Hippocampal formation (tissue), 2 donors: ENCODE measurements around the gene PLEKHM1.

Experiments
- DNase-seq, 2 donors: peaks; one replicate each; lab custom pipeline; 2025; lab: John Stamatoyannopoulos, UW

PLEKHM1 gene

DNA sequence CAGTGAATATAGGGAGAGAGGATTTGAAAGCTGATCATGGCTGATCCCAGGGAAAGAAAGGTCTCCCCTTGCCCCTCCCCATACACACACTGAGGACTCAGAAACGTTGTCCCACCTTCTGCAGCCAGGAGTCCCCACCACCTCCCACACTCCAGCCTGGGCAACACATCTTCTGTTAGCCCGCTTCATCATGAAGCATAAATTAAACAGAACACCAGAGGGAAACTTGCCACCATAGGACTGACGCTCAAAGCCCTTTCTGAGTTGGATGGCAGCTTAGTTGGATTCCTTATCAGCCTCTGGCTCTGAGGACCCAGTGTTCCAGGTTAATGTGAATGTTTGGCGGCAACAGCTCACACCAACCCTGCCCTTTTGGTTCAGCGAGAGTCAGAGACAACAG lies 91.7 kb downstream of the PLEKHM1 start:
- no peak for DNase-seq

- no peak for DNase-seq
These were observed 92.7 kb downstream of the PLEKHM1 start for GRCh38 chr17:45397796-45398195.

DNA sequence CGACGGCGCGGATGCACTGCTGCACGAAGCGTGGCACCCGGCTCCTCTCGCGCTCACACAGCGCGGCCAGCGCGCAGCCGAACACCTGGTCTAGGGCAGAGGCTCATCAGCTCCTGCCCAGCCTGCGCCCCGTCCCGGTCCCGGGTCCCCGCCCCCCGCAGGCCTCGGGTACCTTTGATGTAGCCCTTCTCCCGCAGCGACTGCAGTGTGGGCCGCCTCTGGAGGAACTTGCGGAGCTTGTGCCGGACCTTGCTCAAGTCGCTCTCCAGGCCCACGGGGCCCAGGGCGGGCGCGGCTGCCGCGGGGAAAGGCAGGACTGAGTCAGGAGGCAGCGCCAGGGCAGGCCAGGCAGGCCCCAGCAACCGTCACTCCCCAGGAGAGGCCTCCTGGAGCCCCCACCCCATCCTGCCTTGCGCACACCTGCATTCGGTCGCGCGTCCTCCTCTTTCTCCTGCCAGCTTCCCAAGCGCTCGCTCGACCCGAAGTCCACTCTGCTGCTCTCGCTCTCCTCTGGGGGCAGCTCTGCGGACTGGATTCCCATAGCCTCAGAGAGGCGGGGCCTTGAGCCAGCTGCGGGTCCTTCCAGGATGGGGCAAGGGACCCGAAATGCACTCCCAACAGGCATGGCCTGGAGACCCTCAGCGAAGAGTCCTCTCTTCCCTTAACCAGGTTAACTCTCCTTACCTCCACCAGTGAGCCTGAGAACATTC lies 93.9 kb downstream of the PLEKHM1 start:
- DNase-seq: no peak

DNA sequence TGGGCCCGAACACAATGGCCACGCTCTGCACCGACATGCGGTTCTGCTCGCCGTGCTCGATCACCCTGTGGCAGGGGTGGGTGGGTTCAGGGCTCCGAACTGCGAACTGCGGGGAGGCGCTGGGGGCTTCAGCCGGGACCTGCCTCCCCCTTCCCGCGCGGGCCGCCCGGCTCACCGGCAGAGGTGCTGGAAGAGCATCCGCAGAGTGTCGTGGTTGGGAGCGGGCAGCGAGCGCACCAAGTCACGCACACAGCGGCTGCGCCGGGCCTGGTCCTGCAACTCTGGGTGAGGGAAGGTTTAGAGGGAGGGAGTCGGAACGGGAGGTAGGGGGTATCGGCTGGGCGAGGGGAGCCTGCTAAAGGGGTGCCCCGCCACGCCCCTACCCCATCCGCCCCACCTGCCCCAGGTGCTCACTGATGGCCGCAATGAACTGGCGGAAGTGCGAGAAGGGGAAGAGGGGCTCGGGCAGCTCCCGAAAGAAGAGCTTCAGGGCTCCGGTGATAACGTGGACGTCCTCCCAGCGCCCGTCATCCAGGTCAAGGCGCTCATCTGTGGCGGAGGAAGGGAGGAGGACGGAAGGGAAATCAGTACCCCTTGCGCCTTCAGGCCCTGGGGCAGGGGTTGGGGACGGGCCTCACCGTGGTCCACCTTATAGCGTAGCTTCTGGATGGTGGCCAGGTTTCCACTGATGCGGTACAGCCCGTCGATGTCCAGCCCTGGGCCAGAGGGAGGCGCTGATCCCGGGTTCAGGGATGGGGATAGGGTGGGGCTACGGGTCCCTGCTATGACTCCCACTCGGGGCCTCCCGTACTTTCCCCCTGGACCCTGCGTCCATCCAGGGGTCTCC lies 94.7 kb downstream of the PLEKHM1 start:
- DNase-seq: no peak

DNA sequence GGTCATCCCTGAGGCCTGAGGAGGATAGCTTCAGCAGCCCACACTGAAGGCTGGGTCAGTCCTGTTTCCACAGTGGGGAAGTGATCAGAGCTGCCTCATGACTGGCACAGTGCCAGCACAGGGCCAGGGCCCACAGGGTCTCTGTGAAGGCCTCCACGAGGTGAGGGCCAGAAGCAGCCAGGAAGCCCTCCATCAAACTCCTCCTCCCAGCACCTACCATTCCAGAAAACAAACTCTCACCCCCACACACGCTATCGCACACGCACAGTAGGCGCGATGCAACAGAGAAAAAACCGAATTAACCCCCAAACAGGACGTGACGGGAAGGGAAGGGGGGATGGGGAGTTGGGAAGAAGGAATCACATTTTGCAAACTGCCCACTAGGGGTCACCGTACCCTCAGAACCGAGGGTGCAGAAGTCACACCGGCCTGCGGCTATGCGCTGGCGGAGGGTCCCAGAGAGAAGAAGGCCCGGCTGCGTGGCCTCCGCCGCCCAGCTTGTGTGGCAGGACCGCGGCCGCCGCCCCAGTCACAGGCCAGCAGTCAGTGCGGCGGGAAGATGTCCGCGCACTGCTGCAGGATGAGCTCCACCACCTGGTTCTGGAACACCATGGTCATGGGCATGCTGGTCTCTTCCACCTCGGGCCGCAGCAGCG lies 95.5 kb downstream of the PLEKHM1 start:
- DNase-seq: peak; percentile 39 to 42

DNA sequence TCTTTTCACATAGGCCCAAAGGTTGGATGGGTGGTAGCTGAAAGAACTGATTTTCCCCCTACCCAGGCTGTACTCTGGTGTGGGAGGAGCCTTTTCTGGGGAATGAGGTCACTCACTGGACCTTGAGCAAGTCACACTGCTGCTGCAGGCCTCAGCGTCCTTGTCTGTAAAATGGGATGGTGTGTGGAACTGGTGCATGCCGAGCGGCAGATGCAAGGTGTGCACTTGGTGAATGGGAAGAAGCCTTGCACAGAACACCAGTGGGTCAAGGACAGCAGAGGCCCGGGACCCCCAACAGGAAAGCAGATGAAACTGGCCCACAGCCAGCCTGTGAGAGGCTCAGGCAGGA lies 96.0 kb downstream of the PLEKHM1 start:
- DNase-seq: no peak

DNA sequence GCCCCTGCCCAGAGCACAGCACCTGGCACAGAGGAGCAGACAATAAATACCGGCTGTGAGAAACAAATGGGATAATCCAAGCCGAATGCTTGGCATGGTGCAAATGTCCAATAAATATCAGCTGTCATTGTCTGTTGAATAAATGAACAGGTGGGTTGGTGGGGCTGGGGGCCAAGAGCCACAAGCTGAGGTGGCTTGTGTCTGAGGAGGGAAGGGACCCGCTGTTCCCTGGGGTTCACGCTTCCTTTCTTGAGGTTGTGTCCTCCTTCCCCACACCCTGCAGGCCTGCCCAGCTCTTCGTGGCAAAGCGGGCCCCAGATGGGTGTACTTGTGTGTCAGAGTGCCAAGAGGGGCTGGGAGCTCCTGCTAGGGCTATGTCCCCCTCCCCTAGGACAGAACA lies 96.4 kb downstream of the PLEKHM1 start:
- no peak for DNase-seq

- DNase-seq: no peak
These were observed 97.1 kb downstream of the PLEKHM1 start for GRCh38 chr17:45393411-45393810.

DNA sequence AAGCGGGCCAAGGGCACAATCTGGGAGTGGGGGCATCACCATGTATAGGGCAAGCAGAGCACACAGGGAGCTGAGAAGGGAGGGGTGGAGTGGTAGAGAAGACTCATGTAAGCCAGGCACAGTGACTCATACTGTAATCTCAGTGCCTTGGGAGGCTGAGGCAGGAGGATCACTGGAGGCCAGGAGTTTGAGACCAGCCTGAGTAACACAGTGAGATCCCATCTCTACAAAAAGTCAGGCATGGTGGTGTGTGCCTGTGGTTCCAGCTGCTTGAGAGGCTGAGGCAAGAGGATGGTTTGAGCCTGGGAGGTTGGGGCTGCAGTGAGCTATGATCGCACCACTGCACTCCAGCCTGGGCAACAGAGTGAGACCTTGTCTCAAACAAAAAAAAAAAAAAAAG lies 98.6 kb downstream of the PLEKHM1 start:
- no peak for DNase-seq

DNA sequence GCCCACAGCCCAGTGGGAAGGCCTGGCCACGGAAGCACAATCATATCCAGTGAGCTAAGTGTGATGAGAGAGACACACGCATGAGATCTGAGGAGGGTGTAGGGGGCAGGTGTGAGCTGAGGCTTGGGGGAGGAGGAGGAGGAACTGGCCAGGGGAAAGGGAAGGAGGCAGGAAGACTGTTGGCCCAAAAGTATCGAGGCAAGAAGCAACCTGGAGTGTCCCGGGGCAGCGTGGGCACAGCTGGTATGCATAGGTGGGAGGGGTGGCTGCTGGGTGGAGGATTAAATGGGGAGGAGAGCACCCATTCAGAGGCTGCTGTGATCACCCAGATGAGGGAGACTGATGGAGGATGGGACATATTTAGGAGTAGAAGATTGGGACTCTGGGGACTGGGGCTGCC lies 99.2 kb downstream of the PLEKHM1 start:
- no peak for DNase-seq

GRCh38 chr17:45389354-45389753 lies 101.2 kb downstream of the PLEKHM1 start:
- no peak for DNase-seq

GRCh38 chr17:45388604-45389325 lies 101.8 kb downstream of the PLEKHM1 start:
- DNase-seq: no peak

DNA sequence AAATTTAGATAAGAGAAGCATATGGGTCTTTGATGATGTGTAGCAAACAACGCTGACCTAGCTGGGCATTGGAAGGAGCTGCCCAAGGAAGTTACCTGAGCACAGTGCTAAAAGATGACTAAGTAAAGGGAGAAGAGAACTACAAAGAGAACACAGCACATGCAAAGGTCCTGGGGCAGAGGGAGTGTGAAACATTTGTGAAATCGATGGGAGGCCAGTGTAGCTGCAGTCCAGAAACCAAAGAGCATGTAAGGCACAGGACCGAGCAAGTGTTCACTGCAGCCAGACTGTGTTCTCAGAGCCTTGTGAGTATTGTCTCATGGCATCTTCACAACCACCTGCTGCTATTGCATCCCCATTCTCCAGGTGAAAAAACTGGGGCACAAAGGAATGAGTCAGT lies 102.8 kb downstream of the PLEKHM1 start:
- no peak for DNase-seq

- no peak for DNase-seq
These were observed 104.3 kb downstream of the PLEKHM1 start for GRCh38 chr17:45386178-45386577.
